GM18868 (cell line): ENCODE measurements around the gene RBM3.

ENCODE experiments used
- ATAC-seq: cut with Tn5 transposase; IDR thresholded peaks from one replicate; pipeline ENCODE4 v1.9.1; 2021; ENCODE audit warnings: mild to moderate bottlenecking, moderate library complexity; ENCODE audit not compliant: unreplicated experiment

Gene RBM3

GRCh38 chrX:48617542-48618340 is 43.5 kb downstream of the RBM3 start:
- ATAC-seq = no peak

- ATAC-seq = no peak
Measured at GRCh38 chrX:48626401-48627298, 52.4 kb downstream of the RBM3 start.
